ENCODE data around the gene LIMS2. TPM values are rescaled to one million over a fixed set of nuclear protein-coding genes. Genes with fewer than 3 reads are reported as not detected.

Gene LIMS2
- total and polyA plus RNA-seq, 4 donors, result 6.0 to 177 (median 73.3) TPM

- Histone ChIP-seq H3K4me3 (ENCODE audit: low read depth, low read length) (no peak overlapping the region), H3K36me3 (ENCODE audit: control insufficient read depth, insufficient read depth, low read length) (peaks cover 16% of the 10 kb centered on the region), H3K9me3 (ENCODE audit: control insufficient read depth, insufficient read depth, low read length) (no peaks in the 10 kb centered on the region), H3K27ac (ENCODE audit: low read depth, low read length) (no peak overlapping the region), H3K27me3 (ENCODE audit: control insufficient read depth, insufficient read depth, low read length) (peaks cover 17% of the 10 kb centered on the region), H3K4me1 (ENCODE audit: control insufficient read depth, insufficient read depth, low read length) (peaks cover 42% of the 10 kb centered on the region)
- 92% methylated on average over 12 of the region's 14 CpGs for WGBS (ENCODE audit: insufficient coverage)
- DNase-seq (ENCODE audit: low read depth in 4 of 6, low spot score in 6 of 6), result no peak
These were observed 15.7 kb downstream of the LIMS2 start for GRCh38 chr2:127659408-127660290.

DNA sequence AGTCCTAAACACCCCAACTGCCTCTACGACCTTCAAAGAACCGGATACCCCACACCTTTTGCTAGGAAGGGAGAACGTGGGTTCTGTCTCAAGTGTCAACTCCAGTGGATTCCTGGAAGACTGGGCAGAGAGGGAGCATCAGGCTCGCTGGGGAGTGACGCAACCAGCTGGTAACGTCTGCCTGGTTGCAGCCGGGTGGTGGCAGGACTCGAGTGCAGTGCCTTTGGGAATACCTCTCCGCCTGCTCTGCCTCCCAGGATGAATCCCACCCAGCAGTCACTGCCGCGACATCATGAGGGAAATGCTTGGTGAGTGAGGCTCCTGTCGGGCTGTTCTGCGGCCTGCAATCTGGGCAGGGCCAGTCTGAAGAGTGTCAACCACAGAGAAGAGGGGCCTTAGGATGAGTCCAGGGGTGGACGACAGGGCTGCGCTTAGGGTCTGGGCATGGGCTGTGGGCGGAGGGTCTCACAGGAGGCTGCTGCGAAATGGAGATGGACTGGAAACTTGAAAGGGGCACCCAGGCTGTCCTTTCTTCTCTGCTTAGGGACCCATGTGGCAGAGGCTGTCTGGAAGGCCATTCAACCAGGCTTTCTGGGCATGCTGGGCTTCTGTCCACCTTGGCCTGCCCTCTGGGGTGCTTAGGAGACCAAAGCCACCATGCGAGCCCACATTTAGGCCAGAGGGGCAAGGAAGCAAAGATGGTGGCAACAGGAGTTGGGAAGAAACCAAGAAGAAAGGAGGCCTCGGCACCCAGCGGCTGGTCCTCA, 16.5 kb downstream of the LIMS2 start:
- H3K27me3 ChIP-seq (ENCODE audit: control insufficient read depth, insufficient read depth, low read length), result peaks cover 9% of the 10 kb centered on the region
- H3K4me3 ChIP-seq (ENCODE audit: low read depth, low read length), result no peak overlapping the region
- H3K9me3 ChIP-seq (ENCODE audit: control insufficient read depth, insufficient read depth, low read length), result no peaks in the 10 kb centered on the region
- no peak overlapping the region for H3K27ac ChIP-seq (ENCODE audit: low read depth, low read length)
- peaks cover 25% of the 10 kb centered on the region for H3K36me3 ChIP-seq (ENCODE audit: control insufficient read depth, insufficient read depth, low read length)
- H3K4me1 ChIP-seq (ENCODE audit: control insufficient read depth, insufficient read depth, low read length), result peaks cover 47% of the 10 kb centered on the region
- no peak for DNase-seq (ENCODE audit: low read depth in 4 of 6, low spot score in 6 of 6)
- 89% methylated on average over 18 of the region's 20 CpGs for WGBS (ENCODE audit: insufficient coverage)

GRCh38 chr2:127658146-127658545, 17.2 kb downstream of the LIMS2 start:
- 92% methylated on average over 2 of the region's 6 CpGs for WGBS (ENCODE audit: insufficient coverage)
- Histone ChIP-seq H3K4me3 (ENCODE audit: low read depth, low read length) (no peak overlapping the region), H3K4me1 (ENCODE audit: control insufficient read depth, insufficient read depth, low read length) (peaks cover 50% of the 10 kb centered on the region), H3K9me3 (ENCODE audit: control insufficient read depth, insufficient read depth, low read length) (no peaks in the 10 kb centered on the region), H3K27ac (ENCODE audit: low read depth, low read length) (no peak overlapping the region), H3K27me3 (ENCODE audit: control insufficient read depth, insufficient read depth, low read length) (peaks cover 3% of the 10 kb centered on the region), H3K36me3 (ENCODE audit: control insufficient read depth, insufficient read depth, low read length) (peaks cover 31% of the 10 kb centered on the region)
- no peak for DNase-seq (ENCODE audit: low read depth in 4 of 6, low spot score in 6 of 6)

DNA sequence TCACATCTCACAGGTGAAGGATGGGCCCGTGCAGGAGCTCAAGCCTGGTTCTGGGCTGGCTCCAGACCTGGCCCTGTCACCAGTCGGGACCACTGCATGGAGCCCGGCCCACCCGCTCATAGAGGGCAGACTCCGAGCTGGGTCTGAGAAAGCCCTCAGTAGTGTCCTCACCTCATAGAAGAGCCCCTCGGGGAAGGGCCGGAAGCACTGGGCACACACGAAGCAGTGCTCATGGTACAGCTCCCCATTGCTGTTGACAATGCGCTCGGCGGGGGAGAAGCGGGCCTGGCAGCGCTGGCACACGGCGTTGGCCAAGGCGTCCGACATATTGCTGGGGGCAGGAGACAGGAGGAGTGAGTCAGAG, 18.1 kb downstream of the LIMS2 start:
- H3K36me3 ChIP-seq (ENCODE audit: control insufficient read depth, insufficient read depth, low read length), result peaks cover 39% of the 10 kb centered on the region
- no peaks in the 10 kb centered on the region for H3K27me3 ChIP-seq (ENCODE audit: control insufficient read depth, insufficient read depth, low read length)
- H3K4me3 ChIP-seq (ENCODE audit: low read depth, low read length), result no peak overlapping the region
- no peak overlapping the region for H3K27ac ChIP-seq (ENCODE audit: low read depth, low read length)
- no peak for DNase-seq (ENCODE audit: low read depth in 4 of 6, low spot score in 6 of 6)
- peaks cover 55% of the 10 kb centered on the region for H3K4me1 ChIP-seq (ENCODE audit: control insufficient read depth, insufficient read depth, low read length)
- 87% methylated on average over 16 of the region's 17 CpGs for WGBS (ENCODE audit: insufficient coverage)
- H3K9me3 ChIP-seq (ENCODE audit: control insufficient read depth, insufficient read depth, low read length), result no peaks in the 10 kb centered on the region

- Histone ChIP-seq H3K9me3 (ENCODE audit: control insufficient read depth, insufficient read depth, low read length) (no peaks in the 10 kb centered on the region), H3K27me3 (ENCODE audit: control insufficient read depth, insufficient read depth, low read length) (no peaks in the 10 kb centered on the region), H3K36me3 (ENCODE audit: control insufficient read depth, insufficient read depth, low read length) (peaks cover 44% of the 10 kb centered on the region), H3K4me3 (ENCODE audit: low read depth, low read length) (no peak overlapping the region), H3K4me1 (ENCODE audit: control insufficient read depth, insufficient read depth, low read length) (peaks cover 56% of the 10 kb centered on the region), H3K27ac (ENCODE audit: low read depth, low read length) (no peak overlapping the region)
- no peak for DNase-seq (ENCODE audit: low read depth in 4 of 6, low spot score in 6 of 6)
- 92% methylated on average over 15 of the region's 15 CpGs for WGBS (ENCODE audit: insufficient coverage)
These were observed 18.6 kb downstream of the LIMS2 start for GRCh38 chr2:127656569-127657231.

DNA sequence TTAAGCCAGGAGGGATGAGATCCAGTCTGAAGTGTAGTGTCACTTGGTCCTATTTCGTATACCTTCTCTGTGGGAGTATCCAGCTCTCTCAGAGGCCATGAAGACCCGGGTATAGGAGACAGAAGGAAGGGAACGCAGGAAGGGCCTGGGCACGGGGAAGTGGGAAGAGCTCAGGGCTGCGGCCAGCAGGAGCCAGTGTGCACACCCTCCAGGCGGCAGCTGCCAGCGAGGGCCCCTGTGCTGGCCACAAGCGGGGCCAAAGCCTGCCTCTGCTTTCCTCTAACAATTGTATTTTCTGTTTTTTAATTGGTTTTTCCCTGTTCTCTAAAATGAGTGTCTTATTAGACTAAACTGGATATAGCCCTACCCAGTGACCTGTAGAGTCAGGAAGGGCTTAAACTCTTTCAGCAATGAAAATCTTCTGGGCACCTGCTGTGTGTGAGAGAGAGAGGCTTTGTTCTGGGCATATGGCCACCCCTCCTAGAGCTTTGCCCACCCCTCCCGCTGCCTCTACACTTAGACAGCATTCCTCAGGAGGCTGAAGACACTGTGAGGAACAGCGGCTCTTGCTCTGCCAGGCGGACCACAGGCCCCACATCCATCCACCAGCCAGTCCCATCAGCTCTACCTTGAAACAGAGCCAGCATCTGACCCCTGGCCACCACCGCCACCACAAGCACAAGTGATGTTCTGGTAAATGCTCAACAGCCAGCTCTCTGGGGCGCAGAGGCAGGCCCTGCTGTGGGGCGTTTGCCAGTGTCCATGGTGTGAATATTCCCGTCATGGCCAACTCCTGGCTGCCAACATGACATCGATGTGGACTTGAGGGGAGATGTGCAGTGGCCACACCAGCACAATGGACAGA, 19.9 kb downstream of the LIMS2 start:
- 48% methylated on average over 11 of the region's 16 CpGs for WGBS (ENCODE audit: insufficient coverage)
- H3K4me1 ChIP-seq (ENCODE audit: control insufficient read depth, insufficient read depth, low read length), result peaks cover 59% of the 10 kb centered on the region
- H3K27ac ChIP-seq (ENCODE audit: low read depth, low read length), result peak overlapping the region; percentile 61
- no peaks in the 10 kb centered on the region for H3K27me3 ChIP-seq (ENCODE audit: control insufficient read depth, insufficient read depth, low read length)
- no peaks in the 10 kb centered on the region for H3K9me3 ChIP-seq (ENCODE audit: control insufficient read depth, insufficient read depth, low read length)
- H3K4me3 ChIP-seq (ENCODE audit: low read depth, low read length), result no peak overlapping the region
- peaks cover 55% of the 10 kb centered on the region for H3K36me3 ChIP-seq (ENCODE audit: control insufficient read depth, insufficient read depth, low read length)
- DNase-seq (ENCODE audit: low read depth in 4 of 6, low spot score in 6 of 6), result peak in 1 of 6 donors; percentile 48

DNA sequence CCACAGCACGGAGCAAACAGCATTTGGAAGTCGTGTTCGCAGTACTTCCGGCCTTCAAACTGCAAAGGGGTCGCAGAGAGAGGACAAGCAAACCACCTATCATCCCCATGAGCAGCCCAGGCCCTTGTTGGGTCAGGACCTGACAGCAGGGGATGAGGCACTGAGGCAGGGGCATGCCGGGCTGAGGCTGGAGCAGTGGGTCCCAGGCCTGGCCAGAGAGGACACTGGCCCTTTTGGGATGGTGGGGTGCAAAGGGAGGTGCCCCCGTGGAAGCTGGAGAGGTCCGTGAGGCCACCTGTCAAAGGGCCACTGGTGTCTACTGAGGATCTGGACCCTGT, 20.5 kb downstream of the LIMS2 start:
- peaks cover 58% of the 10 kb centered on the region for H3K36me3 ChIP-seq (ENCODE audit: control insufficient read depth, insufficient read depth, low read length)
- no peaks in the 10 kb centered on the region for H3K9me3 ChIP-seq (ENCODE audit: control insufficient read depth, insufficient read depth, low read length)
- peaks cover 66% of the 10 kb centered on the region for H3K4me1 ChIP-seq (ENCODE audit: control insufficient read depth, insufficient read depth, low read length)
- DNase-seq (ENCODE audit: low read depth in 4 of 6, low spot score in 6 of 6), result no peak
- H3K27ac ChIP-seq (ENCODE audit: low read depth, low read length), result no peak overlapping the region
- H3K27me3 ChIP-seq (ENCODE audit: control insufficient read depth, insufficient read depth, low read length), result no peaks in the 10 kb centered on the region
- 88% methylated on average over 7 of the region's 8 CpGs for WGBS (ENCODE audit: insufficient coverage)
- H3K4me3 ChIP-seq (ENCODE audit: low read depth, low read length), result no peak overlapping the region

DNA sequence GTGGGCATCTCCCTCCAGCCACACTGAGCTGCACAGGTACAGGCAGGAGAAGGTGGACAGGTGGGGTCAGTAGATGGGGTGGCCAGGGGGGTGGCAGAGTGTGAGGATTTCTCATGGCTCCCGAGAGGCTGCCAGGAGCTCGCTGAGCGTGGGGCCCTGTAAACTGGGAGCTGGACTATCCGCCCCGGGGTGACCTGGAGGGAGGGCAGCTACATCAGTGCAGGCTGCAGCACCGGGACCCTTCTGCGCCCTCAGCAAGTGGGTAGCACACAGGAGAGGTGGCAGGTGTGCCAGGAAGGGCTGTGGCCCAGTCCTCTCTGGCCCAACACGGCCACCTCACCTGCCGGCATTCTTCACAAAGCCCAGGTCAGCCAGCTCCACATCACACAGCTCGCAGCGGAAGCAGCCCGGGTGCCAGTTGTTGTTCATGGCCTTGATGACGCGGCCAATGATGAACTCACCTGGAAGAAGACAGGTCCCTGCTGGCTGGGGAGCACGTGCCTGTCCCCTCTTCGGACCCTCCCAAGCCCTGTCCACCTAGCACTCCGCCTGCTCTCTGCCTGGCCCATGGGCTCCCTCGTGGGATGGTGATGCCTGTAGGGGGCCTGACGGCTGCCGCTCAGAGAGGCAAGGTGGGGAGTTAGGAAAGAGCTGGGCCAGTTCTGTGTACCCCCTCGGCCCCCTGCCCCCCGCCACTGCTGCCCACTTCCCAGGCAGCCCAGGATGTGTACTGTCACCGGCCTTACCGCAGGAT, 21.1 kb downstream of the LIMS2 start:
- Histone ChIP-seq H3K27ac (ENCODE audit: low read depth, low read length) (no peak overlapping the region), H3K36me3 (ENCODE audit: control insufficient read depth, insufficient read depth, low read length) (peaks cover 63% of the 10 kb centered on the region), H3K4me1 (ENCODE audit: control insufficient read depth, insufficient read depth, low read length) (peaks cover 70% of the 10 kb centered on the region), H3K4me3 (ENCODE audit: low read depth, low read length) (no peak overlapping the region), H3K9me3 (ENCODE audit: control insufficient read depth, insufficient read depth, low read length) (no peaks in the 10 kb centered on the region), H3K27me3 (ENCODE audit: control insufficient read depth, insufficient read depth, low read length) (no peaks in the 10 kb centered on the region)
- DNase-seq (ENCODE audit: low read depth in 4 of 6, low spot score in 6 of 6), result no peak
- WGBS (ENCODE audit: insufficient coverage), result 84% methylated on average over 21 of the region's 24 CpGs
